Spleen (tissue), 11 donors: ENCODE results near the gene GSE1. TPM values are rescaled to one million over a fixed set of nuclear protein-coding genes. Genes with fewer than 3 reads are reported as not detected.
A peak's percentile ranks its signal among the peaks of the same experiment; 100 is the strongest.

Source experiments
- DNase-seq: peaks from one replicate; pipeline ENCODE4 v3.0.0-alpha.2; 2020
- H3K27ac ChIP-seq, 8 donors: fragments of 200-600 bp; sonication (generic) in 7 of 8; 1 replicate in 4 of 8; 2 replicates in 4 of 8; pipeline versions ENCODE4 v1.5.0 to v1.8.0; 2016 to 2021; ENCODE audit warnings: inconsistent platforms in 4 of 8, mild to moderate bottlenecking in 4 of 8, moderate library complexity in 1 of 8
- H3K27me3 ChIP-seq, 7 donors: fragments of 200-600 bp; sonication (generic) in 6 of 7; replicated peaks in 1 of 7; 1 replicate in 4 of 7; 2 replicates in 3 of 7; pipeline versions ENCODE4 v1.5.0 to v1.8.0; 2016 to 2021; ENCODE audit warnings: inconsistent platforms in 3 of 7, mild to moderate bottlenecking in 1 of 7
- H3K36me3 ChIP-seq, 6 donors: fragments of 200-600 bp; sonication (generic) in 5 of 6; 1 replicate in 4 of 6; 2 replicates in 2 of 6; pipeline versions ENCODE4 v1.5.0 to v1.8.0; 2016 to 2021; ENCODE audit warnings: inconsistent platforms in 2 of 6
- H3K4me1 ChIP-seq, 6 donors: fragments of 200-600 bp; sonication (generic) in 5 of 6; 1 replicate in 3 of 6; 2 replicates in 3 of 6; pipeline versions ENCODE4 v1.5.0 to v1.8.0; 2016 to 2021; ENCODE audit warnings: inconsistent platforms in 3 of 6
- H3K4me3 ChIP-seq, 8 donors: fragments of 200-600 bp; sonication (generic) in 7 of 8; 1 replicate in 4 of 8; 2 replicates in 4 of 8; pipeline versions ENCODE4 v1.5.0 to v1.8.0; 2016 to 2021; ENCODE audit warnings: inconsistent platforms in 4 of 8, mild to moderate bottlenecking in 4 of 8, moderate library complexity in 2 of 8
- H3K9me3 ChIP-seq, 8 donors: fragments of 200-600 bp; sonication (generic) in 7 of 8; 1 replicate in 4 of 8; 2 replicates in 4 of 8; pipeline versions ENCODE4 v1.5.0 to v1.8.0; 2016 to 2021; ENCODE audit warnings: inconsistent platforms in 4 of 8
- POLR2A ChIP-seq, 3 donors: fragments of 450-650 bp; IDR thresholded peaks; one replicate each; pipeline ENCODE4 v1.5.1; 2017; ENCODE audit warnings: antibody characterized with exemption in 3 of 3, mild to moderate bottlenecking in 1 of 3
- POLR2AphosphoS5 ChIP-seq, 3 donors: sonication (generic); formaldehyde crosslinking; IDR thresholded peaks; one replicate each; pipeline ENCODE4 v1.5.1; 2017; ENCODE audit warnings: antibody characterized with exemption in 3 of 3
- WGBS, 5 donors: extraction: QIAGEN DNeasy Blood & Tissue Kit in 3 of 5; methylation state at CpG; one replicate each; pipeline versions ENCODE4 v1.1.5 to v1.1.7; 2013 to 2018; 5-methylcytosine and 5-hydroxymethylcytosine counted together
- intact Hi-C: fragments of 100-400 bp; cut with DNase I; formaldehyde crosslinking; loops from one replicate; pipeline ENCODE4 v1.15.0; 2023; ENCODE audit warnings: low total_unique reads
- polyA plus RNA-seq, 3 donors: library from polyadenylated mRNA; stranded (reverse); fragments of 200-250 nt; gene quantifications; one replicate each; pipeline ENCODE4 v1.2.1, GENCODE V29; 2013
- total RNA-seq, 7 donors: library from RNA; depleted of rRNA in 3 of 7; stranded (reverse); fragments of >200 nt in 3 of 7; fragmentation: NEBNext Ultra II Directional in 4 of 7; extraction: Animal tissue kit (Norgen Biotek cat#: 25700) in 4 of 7; gene quantifications; one replicate each; pipeline versions ENCODE4 v1.1.0 to v1.2.1, GENCODE V29; 2016 to 2021
- TF ChIP-seq, protein P1 (sequence below), 11 experiments: fragments of 200-600 bp in 7 of 11; fragments of 450-650 bp in 4 of 11; sonication (generic) in 4 of 11; IDR thresholded peaks in 8 of 11; conservative IDR thresholded peaks in 3 of 11; 1 replicate in 7 of 11; 2 replicates in 4 of 11; pipeline versions ENCODE4 v1.4.0 to v1.8.0; 2016 to 2021; ENCODE audit warnings: antibody characterized with exemption in 11 of 11, inconsistent platforms in 4 of 11, mild to moderate bottlenecking in 1 of 11
- donor health status: healthy with polysubstance abuse.
- donor health status: DM: no; HTN: no; CAD: no; lungs with moderate emphysema.
- donor health status: DM: no; HTN: no; CAD: no.
- donor health status: Bipolar disorder and iron deficiency.
- donor health status: healthy.
- donor health status: DM: no; HTN: no; CAD: no.
- donor health status: DM: yes; HTN: yes; CAD: no.

Gene GSE1
- total and polyA plus RNA-seq, 10 donors, result 7.4 to 121 (median 86.3) TPM

DNA sequence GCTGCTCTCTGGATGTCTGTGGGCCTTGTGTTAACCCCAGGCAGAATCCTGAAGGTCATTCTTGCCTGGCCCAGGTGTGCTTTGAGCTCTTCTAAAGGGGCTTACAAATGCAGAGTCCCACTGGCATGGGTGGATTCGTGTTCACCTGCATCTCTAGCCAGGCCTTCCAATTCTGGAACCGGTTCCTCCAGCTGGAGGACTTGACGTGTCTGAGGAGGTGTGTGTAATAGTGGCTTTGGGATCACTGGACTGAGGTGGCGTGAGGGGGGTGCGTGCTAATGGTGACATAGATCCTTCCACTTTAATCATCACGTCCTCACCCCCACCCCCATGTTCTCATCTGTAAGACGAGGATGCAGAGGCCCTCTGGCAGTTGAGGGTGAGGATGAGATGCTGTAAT is 4.8 kb downstream of the GSE1 start:
- Histone ChIP-seq H3K36me3 (peaks cover 0 to 24% (median 0%) of the 10 kb centered on the region in 6 donors), H3K4me3 (no peak overlapping the region), H3K27me3 (peaks cover 0 to 16% (median 0%) of the 10 kb centered on the region in 7 donors), H3K9me3 (no peaks in the 10 kb centered on the region), H3K27ac (no peak overlapping the region), H3K4me1 (peaks cover 40 to 88% (median 66%) of the 10 kb centered on the region in 6 donors)
- intact Hi-C loops, result no loop called here
- TF ChIP-seq, protein P1, sequence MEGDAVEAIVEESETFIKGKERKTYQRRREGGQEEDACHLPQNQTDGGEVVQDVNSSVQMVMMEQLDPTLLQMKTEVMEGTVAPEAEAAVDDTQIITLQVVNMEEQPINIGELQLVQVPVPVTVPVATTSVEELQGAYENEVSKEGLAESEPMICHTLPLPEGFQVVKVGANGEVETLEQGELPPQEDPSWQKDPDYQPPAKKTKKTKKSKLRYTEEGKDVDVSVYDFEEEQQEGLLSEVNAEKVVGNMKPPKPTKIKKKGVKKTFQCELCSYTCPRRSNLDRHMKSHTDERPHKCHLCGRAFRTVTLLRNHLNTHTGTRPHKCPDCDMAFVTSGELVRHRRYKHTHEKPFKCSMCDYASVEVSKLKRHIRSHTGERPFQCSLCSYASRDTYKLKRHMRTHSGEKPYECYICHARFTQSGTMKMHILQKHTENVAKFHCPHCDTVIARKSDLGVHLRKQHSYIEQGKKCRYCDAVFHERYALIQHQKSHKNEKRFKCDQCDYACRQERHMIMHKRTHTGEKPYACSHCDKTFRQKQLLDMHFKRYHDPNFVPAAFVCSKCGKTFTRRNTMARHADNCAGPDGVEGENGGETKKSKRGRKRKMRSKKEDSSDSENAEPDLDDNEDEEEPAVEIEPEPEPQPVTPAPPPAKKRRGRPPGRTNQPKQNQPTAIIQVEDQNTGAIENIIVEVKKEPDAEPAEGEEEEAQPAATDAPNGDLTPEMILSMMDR (IDR thresholded peaks at IDR 0.05 in 8 of 11, conservative IDR thresholded peaks at IDR 0.05 in 3 of 11), result no peak
- TF ChIP-seq POLR2AphosphoS5 (IDR thresholded peaks at IDR 0.05), result no peak
- no peak for TF ChIP-seq POLR2A (IDR thresholded peaks at IDR 0.05)
- DNase-seq, result no peak
- WGBS, 5 donors, result 76 to 94% (median 89%) methylated on average over 7 of the region's 7 CpGs

DNA sequence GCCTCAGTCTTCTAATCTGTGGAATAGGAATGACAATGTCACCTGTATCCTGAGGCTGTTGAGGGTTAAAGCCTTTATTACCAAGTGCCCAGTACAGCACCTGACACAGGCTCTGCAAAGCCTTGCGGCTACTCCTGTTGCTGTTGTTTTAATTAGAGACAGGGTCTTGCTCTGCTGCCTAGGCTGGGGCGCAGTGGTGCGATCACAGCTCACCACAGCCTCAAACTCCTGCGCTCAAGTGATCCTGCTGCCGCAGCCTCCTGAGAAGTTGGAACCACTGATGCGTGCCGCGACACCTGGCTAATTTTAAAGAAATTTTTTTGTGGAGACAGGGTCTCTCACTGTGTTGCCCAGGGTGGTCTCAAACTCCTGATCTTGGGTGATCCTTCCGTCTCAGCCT is 5.4 kb downstream of the GSE1 start:
- Histone ChIP-seq H3K9me3 (no peaks in the 10 kb centered on the region), H3K27me3 (peaks cover 0 to 14% (median 0%) of the 10 kb centered on the region in 7 donors), H3K27ac (no peak overlapping the region), H3K4me1 (peaks cover 40 to 87% (median 64%) of the 10 kb centered on the region in 6 donors), H3K36me3 (peaks cover 0 to 27% (median 0%) of the 10 kb centered on the region in 6 donors), H3K4me3 (no peak overlapping the region)
- TF ChIP-seq POLR2A (IDR thresholded peaks at IDR 0.05), result no peak
- TF ChIP-seq, protein P1 (IDR thresholded peaks at IDR 0.05 in 8 of 11, conservative IDR thresholded peaks at IDR 0.05 in 3 of 11), result no peak
- no peak for TF ChIP-seq POLR2AphosphoS5 (IDR thresholded peaks at IDR 0.05)
- intact Hi-C loops, result no loop called here
- 95 to 100% (median 96%) methylated on average over 2 to 9 of the region's 9 CpGs for WGBS, 5 donors
- DNase-seq, result no peak

DNA sequence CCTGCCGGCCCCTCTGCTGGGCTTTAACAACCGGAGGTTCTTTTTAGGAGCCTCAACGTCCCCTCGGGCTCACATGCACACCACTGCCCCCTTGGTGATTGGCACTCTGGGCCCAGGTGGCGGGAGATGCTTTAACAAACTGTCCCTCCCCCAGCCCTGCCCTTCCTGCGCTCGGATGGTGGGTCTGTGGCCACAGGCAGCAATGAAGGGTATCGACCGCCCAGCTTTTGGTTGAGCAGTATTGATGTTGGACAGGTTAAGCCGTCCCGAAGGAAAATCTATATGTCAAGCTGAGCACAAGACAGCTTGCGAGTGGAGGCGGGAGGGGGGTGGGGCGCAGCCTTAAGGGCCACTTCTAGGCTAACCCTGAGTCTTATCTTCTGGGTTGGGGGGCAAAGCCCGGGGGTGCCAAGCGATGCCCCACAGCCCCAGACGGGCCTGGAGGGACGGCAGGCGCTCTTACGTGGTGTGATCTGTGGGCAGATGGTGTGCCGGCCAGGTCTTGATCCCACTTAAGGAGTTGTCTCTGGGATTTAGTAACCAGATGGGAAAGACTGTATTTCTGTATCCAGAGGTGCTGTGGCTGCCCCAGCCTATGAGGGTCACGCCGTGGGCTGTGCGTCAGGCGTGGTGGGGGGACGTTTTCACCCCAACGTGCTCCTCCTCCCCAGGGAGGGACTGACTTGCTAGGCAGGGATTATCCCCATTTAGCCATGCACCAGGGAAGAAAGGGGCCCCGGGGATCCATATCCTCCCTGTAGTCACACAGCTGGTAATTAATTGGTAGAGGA is 6.2 kb downstream of the GSE1 start:
- TF ChIP-seq POLR2AphosphoS5 (IDR thresholded peaks at IDR 0.05) (peak in 1 of 3 donors; percentile 11), POLR2A (IDR thresholded peaks at IDR 0.05) (no peak)
- TF ChIP-seq, protein P1 (IDR thresholded peaks at IDR 0.05 in 8 of 11, conservative IDR thresholded peaks at IDR 0.05 in 3 of 11), result no peak
- DNase-seq, result no peak
- intact Hi-C loops, result no loop called here
- Histone ChIP-seq H3K9me3 (no peaks in the 10 kb centered on the region), H3K4me3 (no peak overlapping the region), H3K27ac (no peak overlapping the region), H3K36me3 (peaks cover 0 to 34% (median 0%) of the 10 kb centered on the region in 6 donors), H3K4me1 (peaks cover 39 to 87% (median 64%) of the 10 kb centered on the region in 6 donors), H3K27me3 (peaks cover 0 to 6% (median 0%) of the 10 kb centered on the region in 7 donors)
- WGBS, 5 donors, result 91 to 95% (median 92%) methylated on average over 21 to 28 of the region's 28 CpGs

DNA sequence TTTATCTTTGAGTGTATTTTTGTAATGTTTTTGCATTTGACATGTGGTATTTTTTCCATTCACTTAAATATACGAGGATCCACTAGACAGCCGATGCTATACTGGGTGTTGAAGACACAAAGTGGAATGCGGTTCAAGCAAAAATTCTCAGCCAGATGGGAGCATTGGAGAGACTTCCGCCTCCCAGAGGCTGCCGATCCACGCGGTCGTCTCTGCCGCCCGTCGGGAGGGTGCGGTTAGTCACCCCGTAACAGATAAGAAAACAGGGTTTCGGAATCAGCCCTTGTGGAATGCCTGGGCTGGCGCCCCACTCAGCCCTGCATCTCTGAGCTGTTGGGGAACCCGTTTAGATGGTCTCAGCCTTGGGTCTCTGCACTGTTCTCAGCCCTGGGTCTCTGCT is 7.3 kb downstream of the GSE1 start:
- WGBS, 5 donors, result 93 to 97% (median 95%) methylated on average over 15 to 16 of the region's 16 CpGs
- Histone ChIP-seq H3K36me3 (peaks cover 0 to 44% (median 0%) of the 10 kb centered on the region in 6 donors), H3K9me3 (no peaks in the 10 kb centered on the region), H3K27me3 (no peaks in the 10 kb centered on the region), H3K27ac (no peak overlapping the region), H3K4me3 (no peak overlapping the region), H3K4me1 (peaks cover 32 to 87% (median 64%) of the 10 kb centered on the region in 6 donors)
- no peak for TF ChIP-seq POLR2A (IDR thresholded peaks at IDR 0.05)
- TF ChIP-seq, protein P1 (IDR thresholded peaks at IDR 0.05 in 8 of 11, conservative IDR thresholded peaks at IDR 0.05 in 3 of 11), result no peak
- no peak for TF ChIP-seq POLR2AphosphoS5 (IDR thresholded peaks at IDR 0.05)
- DNase-seq, result no peak
- intact Hi-C loops, result no loop called here
